ENCODE data around the gene FLYWCH2. TPM values are rescaled to one million over a fixed set of nuclear protein-coding genes. Genes with fewer than 3 reads are reported as not detected.

Gene FLYWCH2
- total and polyA plus RNA-seq, 9 of the 15 experiments (the other 6 are each of a cell fraction or from before 2014, with no cell fraction given), result 0.70 to 55.5 (median 7.6) TPM

GRCh38 chr16:2915196-2915929 is 32.3 kb downstream of the FLYWCH2 start (continued):
- TF ChIP-seq ZNF512 (tag; IDR thresholded peaks at IDR 0.05), result no peak
- TF ChIP-seq CAMTA2 (CRISPR knock-in tag; conservative IDR thresholded peaks at IDR 0.05), result no peak
- TF ChIP-seq ZBTB5 (IDR thresholded peaks at IDR 0.05), result no peak
- TF ChIP-seq ZFX (CRISPR knock-in tag; IDR thresholded peaks at IDR 0.05), result peak; percentile 18; the same call in 1 of the 2 replicates
- no peak for TF ChIP-seq PPARD (CRISPR knock-in tag; IDR thresholded peaks at IDR 0.05)
- TF ChIP-seq POLR3G (IDR thresholded peaks at IDR 0.05; ENCODE audit: extremely low read depth, insufficient read length, insufficient replicate concordance), result no peak
- no peak for TF ChIP-seq TRIM28 (IDR thresholded peaks at IDR 0.05)
- TF ChIP-seq MYBL2 (IDR thresholded peaks at IDR 0.05; ENCODE audit: low read depth), result no peak
- TF ChIP-seq MYBL2 (CRISPR knock-in tag; IDR thresholded peaks at IDR 0.05; ENCODE audit: borderline replicate concordance), result no peak
- no peak for TF ChIP-seq ARID3B (CRISPR knock-in tag; IDR thresholded peaks at IDR 0.05; ENCODE audit: borderline replicate concordance)
- no peak for TF ChIP-seq THRA (IDR thresholded peaks at IDR 0.05)
- no peak for TF ChIP-seq CBX2 (IDR thresholded peaks at IDR 0.05; ENCODE audit: insufficient read depth, low read length, poor library complexity, severe bottlenecking)
- TF ChIP-seq ETV5 (CRISPR knock-in tag; IDR thresholded peaks at IDR 0.05; ENCODE audit: low read depth), result no peak
- peak; percentile 47; the same call in 1 of the 2 replicates for TF ChIP-seq SMARCA4 (IDR thresholded peaks at IDR 0.05)
- TF ChIP-seq RBFOX2 (IDR thresholded peaks at IDR 0.05; ENCODE audit: low read depth, low read length), result no peak
- peak; percentile 100 for TF ChIP-seq C11orf30 (IDR thresholded peaks at IDR 0.05; ENCODE audit: low read depth)
- TF ChIP-seq ZNF347 (CRISPR knock-in tag; IDR thresholded peaks at IDR 0.05; ENCODE audit: low read depth), result no peak
- no peak for TF ChIP-seq ZNF740 (CRISPR knock-in tag; IDR thresholded peaks at IDR 0.05)
- TF ChIP-seq ZNF740 (tag; IDR thresholded peaks at IDR 0.05), result no peak
- no peak for TF ChIP-seq RBM15 (IDR thresholded peaks at IDR 0.05; ENCODE audit: insufficient read depth, low read length)
